ENCODE data around the gene CABLES1.

Gene CABLES1

GRCh38 chr18:23204589-23205235, 69.4 kb downstream of the CABLES1 start:
- Histone ChIP-seq H3K9ac (ENCODE audit: low read depth, low read length) (no peak overlapping the region), H3K9me3 (replicated peaks; ENCODE audit: low read length) (peaks cover 4% of the 10 kb centered on the region), H3K27me3 (ENCODE audit: control insufficient read depth, insufficient read depth, low read length) (peaks cover 13% of the 10 kb centered on the region), H3K4me2 (ENCODE audit: low read length) (no peak overlapping the region), H3K4me1 (ENCODE audit: control insufficient read depth, insufficient read depth, low read length) (no peaks in the 10 kb centered on the region), H3K4me3 (ENCODE audit: low read length) (no peak overlapping the region), H3K36me3 (ENCODE audit: insufficient read depth, low read length) (no peaks in the 10 kb centered on the region)

- peaks cover 13% of the 10 kb centered on the region for H3K27me3 ChIP-seq (ENCODE audit: control insufficient read depth, insufficient read depth, low read length)
- H3K4me2 ChIP-seq (ENCODE audit: low read length) = no peak overlapping the region
- no peaks in the 10 kb centered on the region for H3K4me1 ChIP-seq (ENCODE audit: control insufficient read depth, insufficient read depth, low read length)
- H3K9me3 ChIP-seq (replicated peaks; ENCODE audit: low read length) = peaks cover 4% of the 10 kb centered on the region
- no peaks in the 10 kb centered on the region for H3K36me3 ChIP-seq (ENCODE audit: insufficient read depth, low read length)
- no peak overlapping the region for H3K9ac ChIP-seq (ENCODE audit: low read depth, low read length)
- no peak overlapping the region for H3K4me3 ChIP-seq (ENCODE audit: low read length)
Observed at GRCh38 chr18:23205980-23206379, 70.7 kb downstream of the CABLES1 start.

- no peak overlapping the region for H3K4me3 ChIP-seq (ENCODE audit: low read length)
- no peaks in the 10 kb centered on the region for H3K4me1 ChIP-seq (ENCODE audit: control insufficient read depth, insufficient read depth, low read length)
- no peak overlapping the region for H3K9ac ChIP-seq (ENCODE audit: low read depth, low read length)
- no peaks in the 10 kb centered on the region for H3K36me3 ChIP-seq (ENCODE audit: insufficient read depth, low read length)
- H3K27me3 ChIP-seq (ENCODE audit: control insufficient read depth, insufficient read depth, low read length) = peaks cover 11% of the 10 kb centered on the region
- H3K9me3 ChIP-seq (replicated peaks; ENCODE audit: low read length) = peaks cover 4% of the 10 kb centered on the region
- no peak overlapping the region for H3K4me2 ChIP-seq (ENCODE audit: low read length)
Observed at GRCh38 chr18:23207191-23207955, 72.1 kb downstream of the CABLES1 start.

GRCh38 chr18:23207994-23208393, 72.7 kb downstream of the CABLES1 start:
- no peaks in the 10 kb centered on the region for H3K36me3 ChIP-seq (ENCODE audit: insufficient read depth, low read length)
- peaks cover 9% of the 10 kb centered on the region for H3K27me3 ChIP-seq (ENCODE audit: control insufficient read depth, insufficient read depth, low read length)
- peaks cover 4% of the 10 kb centered on the region for H3K9me3 ChIP-seq (replicated peaks; ENCODE audit: low read length)
- H3K4me2 ChIP-seq (ENCODE audit: low read length) = no peak overlapping the region
- H3K4me3 ChIP-seq (ENCODE audit: low read length) = no peak overlapping the region
- no peak overlapping the region for H3K9ac ChIP-seq (ENCODE audit: low read depth, low read length)
- peaks cover 2% of the 10 kb centered on the region for H3K4me1 ChIP-seq (ENCODE audit: control insufficient read depth, insufficient read depth, low read length)

- H3K9ac ChIP-seq (ENCODE audit: low read depth, low read length) = no peak overlapping the region
- no peak overlapping the region for H3K4me2 ChIP-seq (ENCODE audit: low read length)
- peaks cover 8% of the 10 kb centered on the region for H3K27me3 ChIP-seq (ENCODE audit: control insufficient read depth, insufficient read depth, low read length)
- H3K9me3 ChIP-seq (replicated peaks; ENCODE audit: low read length) = peaks cover 4% of the 10 kb centered on the region
- H3K4me3 ChIP-seq (ENCODE audit: low read length) = no peak overlapping the region
- no peaks in the 10 kb centered on the region for H3K36me3 ChIP-seq (ENCODE audit: insufficient read depth, low read length)
- peaks cover 3% of the 10 kb centered on the region for H3K4me1 ChIP-seq (ENCODE audit: control insufficient read depth, insufficient read depth, low read length)
Observed at GRCh38 chr18:23208600-23208999, 73.3 kb downstream of the CABLES1 start.

GRCh38 chr18:23209031-23209430, 73.7 kb downstream of the CABLES1 start:
- Histone ChIP-seq H3K4me1 (ENCODE audit: control insufficient read depth, insufficient read depth, low read length) (peaks cover 3% of the 10 kb centered on the region), H3K9ac (ENCODE audit: low read depth, low read length) (no peak overlapping the region), H3K27me3 (ENCODE audit: control insufficient read depth, insufficient read depth, low read length) (peaks cover 4% of the 10 kb centered on the region), H3K4me3 (ENCODE audit: low read length) (no peak overlapping the region), H3K9me3 (replicated peaks; ENCODE audit: low read length) (peaks cover 4% of the 10 kb centered on the region), H3K4me2 (ENCODE audit: low read length) (no peak overlapping the region), H3K36me3 (ENCODE audit: insufficient read depth, low read length) (no peaks in the 10 kb centered on the region)

- Histone ChIP-seq H3K36me3 (ENCODE audit: insufficient read depth, low read length) (no peaks in the 10 kb centered on the region), H3K4me2 (ENCODE audit: low read length) (no peak overlapping the region), H3K4me1 (ENCODE audit: control insufficient read depth, insufficient read depth, low read length) (peaks cover 3% of the 10 kb centered on the region), H3K27me3 (ENCODE audit: control insufficient read depth, insufficient read depth, low read length) (peaks cover 4% of the 10 kb centered on the region), H3K9me3 (replicated peaks; ENCODE audit: low read length) (peaks cover 4% of the 10 kb centered on the region), H3K9ac (ENCODE audit: low read depth, low read length) (no peak overlapping the region), H3K4me3 (ENCODE audit: low read length) (no peak overlapping the region)
Observed at GRCh38 chr18:23209796-23210195, 74.5 kb downstream of the CABLES1 start.

- Histone ChIP-seq H3K9ac (ENCODE audit: low read depth, low read length) (no peak overlapping the region), H3K9me3 (replicated peaks; ENCODE audit: low read length) (peaks cover 4% of the 10 kb centered on the region), H3K27me3 (ENCODE audit: control insufficient read depth, insufficient read depth, low read length) (peaks cover 4% of the 10 kb centered on the region), H3K4me2 (ENCODE audit: low read length) (no peak overlapping the region), H3K4me1 (ENCODE audit: control insufficient read depth, insufficient read depth, low read length) (peaks cover 3% of the 10 kb centered on the region), H3K4me3 (ENCODE audit: low read length) (no peak overlapping the region), H3K36me3 (ENCODE audit: insufficient read depth, low read length) (no peaks in the 10 kb centered on the region)
Observed at GRCh38 chr18:23210526-23210925, 75.2 kb downstream of the CABLES1 start.

- Histone ChIP-seq H3K9me3 (replicated peaks; ENCODE audit: low read length) (peaks cover 4% of the 10 kb centered on the region), H3K27me3 (ENCODE audit: control insufficient read depth, insufficient read depth, low read length) (peaks cover 4% of the 10 kb centered on the region), H3K9ac (ENCODE audit: low read depth, low read length) (no peak overlapping the region), H3K4me3 (ENCODE audit: low read length) (no peak overlapping the region), H3K4me1 (ENCODE audit: control insufficient read depth, insufficient read depth, low read length) (peaks cover 3% of the 10 kb centered on the region), H3K36me3 (ENCODE audit: insufficient read depth, low read length) (no peaks in the 10 kb centered on the region), H3K4me2 (ENCODE audit: low read length) (no peak overlapping the region)
Observed at GRCh38 chr18:23211146-23211545, 75.9 kb downstream of the CABLES1 start.

- H3K9me3 ChIP-seq (replicated peaks; ENCODE audit: low read length) = peaks cover 4% of the 10 kb centered on the region
- peaks cover 3% of the 10 kb centered on the region for H3K4me1 ChIP-seq (ENCODE audit: control insufficient read depth, insufficient read depth, low read length)
- H3K36me3 ChIP-seq (ENCODE audit: insufficient read depth, low read length) = no peaks in the 10 kb centered on the region
- H3K4me2 ChIP-seq (ENCODE audit: low read length) = no peak overlapping the region
- no peak overlapping the region for H3K4me3 ChIP-seq (ENCODE audit: low read length)
- H3K27me3 ChIP-seq (ENCODE audit: control insufficient read depth, insufficient read depth, low read length) = peaks cover 4% of the 10 kb centered on the region
- no peak overlapping the region for H3K9ac ChIP-seq (ENCODE audit: low read depth, low read length)
Observed at GRCh38 chr18:23212161-23212560, 76.9 kb downstream of the CABLES1 start.

- Histone ChIP-seq H3K27me3 (ENCODE audit: control insufficient read depth, insufficient read depth, low read length) (peaks cover 4% of the 10 kb centered on the region), H3K36me3 (ENCODE audit: insufficient read depth, low read length) (no peaks in the 10 kb centered on the region), H3K9ac (ENCODE audit: low read depth, low read length) (no peak overlapping the region), H3K4me3 (ENCODE audit: low read length) (no peak overlapping the region), H3K9me3 (replicated peaks; ENCODE audit: low read length) (peaks cover 4% of the 10 kb centered on the region), H3K4me2 (ENCODE audit: low read length) (no peak overlapping the region), H3K4me1 (ENCODE audit: control insufficient read depth, insufficient read depth, low read length) (peaks cover 3% of the 10 kb centered on the region)
Observed at GRCh38 chr18:23213200-23213599, 77.9 kb downstream of the CABLES1 start.

GRCh38 chr18:23217781-23218180, 82.5 kb downstream of the CABLES1 start:
- Histone ChIP-seq H3K27me3 (ENCODE audit: control insufficient read depth, insufficient read depth, low read length) (peaks cover 26% of the 10 kb centered on the region), H3K9me3 (replicated peaks; ENCODE audit: low read length) (no peaks in the 10 kb centered on the region), H3K4me3 (ENCODE audit: low read length) (no peak overlapping the region), H3K4me1 (ENCODE audit: control insufficient read depth, insufficient read depth, low read length) (peaks cover 3% of the 10 kb centered on the region), H3K36me3 (ENCODE audit: insufficient read depth, low read length) (no peaks in the 10 kb centered on the region), H3K9ac (ENCODE audit: low read depth, low read length) (no peak overlapping the region), H3K4me2 (ENCODE audit: low read length) (no peak overlapping the region)

Measured in skeletal muscle satellite cell (primary cell).